A549 (cell line): ENCODE data around the gene NOXA1.

Source experiments
- EP300 ChIP-seq, 2 experiments: fragments of >200 bp; sonication (Bioruptor Twin); formaldehyde crosslinking; IDR thresholded peaks; 2 replicates in 1 of 2; 3 replicates in 1 of 2; pipeline ENCODE4 v1.6.1; 2016 to 2017
- MAFK ChIP-seq: fragments of 450-650 bp; IDR thresholded peaks from 2 replicates; pipeline ENCODE4 v1.6.1; 2014; ENCODE audit not compliant: partially characterized antibody
- TF ChIP-seq, protein P1 (sequence below): fragments of >200 bp; sonication (Bioruptor Twin); formaldehyde crosslinking; IDR thresholded peaks from 3 replicates; pipeline ENCODE4 v1.5.1; 2016

DNA sequence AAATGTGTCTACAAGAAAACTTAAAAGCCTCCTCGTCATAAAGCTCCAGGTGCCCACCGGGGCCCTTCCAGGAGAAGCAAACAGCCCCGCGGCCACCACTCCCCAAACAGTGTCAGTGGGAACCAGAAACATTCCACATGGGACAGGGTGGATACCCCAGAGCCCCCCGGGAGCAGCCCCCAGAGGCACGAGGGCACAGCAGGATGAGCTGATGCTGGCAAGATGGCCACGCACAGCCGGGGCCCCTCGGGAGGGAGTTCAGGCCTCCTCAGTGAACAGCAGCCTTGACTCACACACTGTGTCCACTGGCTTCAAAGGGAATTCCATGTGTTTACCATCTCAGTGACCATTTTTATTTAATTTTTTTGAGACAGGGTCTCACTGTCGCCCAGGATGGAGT is 10.8 kb upstream of the NOXA1 start:
- TF ChIP-seq, protein P1, sequence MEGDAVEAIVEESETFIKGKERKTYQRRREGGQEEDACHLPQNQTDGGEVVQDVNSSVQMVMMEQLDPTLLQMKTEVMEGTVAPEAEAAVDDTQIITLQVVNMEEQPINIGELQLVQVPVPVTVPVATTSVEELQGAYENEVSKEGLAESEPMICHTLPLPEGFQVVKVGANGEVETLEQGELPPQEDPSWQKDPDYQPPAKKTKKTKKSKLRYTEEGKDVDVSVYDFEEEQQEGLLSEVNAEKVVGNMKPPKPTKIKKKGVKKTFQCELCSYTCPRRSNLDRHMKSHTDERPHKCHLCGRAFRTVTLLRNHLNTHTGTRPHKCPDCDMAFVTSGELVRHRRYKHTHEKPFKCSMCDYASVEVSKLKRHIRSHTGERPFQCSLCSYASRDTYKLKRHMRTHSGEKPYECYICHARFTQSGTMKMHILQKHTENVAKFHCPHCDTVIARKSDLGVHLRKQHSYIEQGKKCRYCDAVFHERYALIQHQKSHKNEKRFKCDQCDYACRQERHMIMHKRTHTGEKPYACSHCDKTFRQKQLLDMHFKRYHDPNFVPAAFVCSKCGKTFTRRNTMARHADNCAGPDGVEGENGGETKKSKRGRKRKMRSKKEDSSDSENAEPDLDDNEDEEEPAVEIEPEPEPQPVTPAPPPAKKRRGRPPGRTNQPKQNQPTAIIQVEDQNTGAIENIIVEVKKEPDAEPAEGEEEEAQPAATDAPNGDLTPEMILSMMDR: no peak
- TF ChIP-seq EP300 (IDR thresholded peaks at IDR 0.05) (no peak), MAFK (no peak)
